Stimulated activated CD4-positive, alpha-beta T cell treated with anti-CD3 and anti-CD28 coated beads, Interleukin-4, amount 100 ng/mL, for 4 hours (primary cell): ENCODE data around the gene NXPH2.
"Not testable (repeated sequence)": the region's sequence is repeated elsewhere in the genome, so short reads cannot be mapped to it uniquely, and the experiment has no call there.

Experiments used
- DNase-seq, 2 experiments: peaks; one replicate each; pipeline ENCODE4 v3.0.0-alpha.2; 2020

Gene NXPH2

GRCh38 chr2:138752197-138752956, 27.8 kb downstream of the NXPH2 start:
- DNase-seq = no peak

DNA sequence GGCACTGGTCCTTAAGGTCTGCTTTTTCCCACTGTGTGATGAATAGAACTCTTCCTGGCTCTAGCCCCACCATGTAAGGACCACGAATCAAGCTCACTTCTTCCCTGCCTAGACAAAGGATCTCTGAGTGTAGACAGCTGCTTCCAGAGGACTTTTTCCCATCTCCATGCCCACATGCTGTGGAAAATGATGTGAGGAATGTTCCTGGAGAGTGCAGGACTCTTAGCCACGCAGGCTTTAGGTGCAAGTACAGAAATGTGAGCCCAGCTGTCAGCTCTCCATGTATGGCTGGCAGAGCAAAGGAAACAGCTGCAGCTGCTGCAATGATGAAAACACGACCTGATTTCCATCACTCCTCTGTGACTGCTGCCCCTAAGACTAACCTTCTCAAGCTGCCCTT, 35.5 kb downstream of the NXPH2 start:
- DNase-seq = no peak

DNA sequence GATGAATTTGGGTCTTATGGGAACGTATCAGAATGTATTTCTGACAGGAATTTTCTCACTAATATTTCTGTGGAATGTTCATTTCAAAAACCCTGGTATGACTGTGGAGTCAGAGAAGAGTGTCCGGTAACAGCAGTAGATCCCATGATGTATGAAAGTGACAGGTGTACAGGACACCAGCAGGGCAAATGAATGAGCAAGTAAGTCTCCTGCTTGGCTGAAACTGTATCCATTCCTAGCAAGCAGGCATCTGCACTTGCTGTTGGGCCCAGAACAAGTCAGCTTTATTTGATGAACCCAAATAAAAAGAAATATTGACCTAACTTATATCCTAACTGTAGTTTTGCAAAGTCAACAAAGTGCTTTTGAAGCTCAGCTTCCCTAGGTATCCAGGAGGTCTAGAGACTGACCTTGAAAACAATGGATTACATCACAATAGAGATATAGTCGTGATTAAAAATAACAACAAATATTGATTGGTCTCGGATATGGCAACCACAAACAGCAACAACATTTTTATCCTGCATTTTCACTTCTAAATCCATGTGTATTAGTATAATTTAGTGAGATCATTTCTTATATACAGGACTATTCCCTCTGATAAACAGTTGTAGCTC, 37.6 kb downstream of the NXPH2 start:
- no peak for DNase-seq

- DNase-seq = no peak
Measured at GRCh38 chr2:138741851-138742250, 38.3 kb downstream of the NXPH2 start.

DNA sequence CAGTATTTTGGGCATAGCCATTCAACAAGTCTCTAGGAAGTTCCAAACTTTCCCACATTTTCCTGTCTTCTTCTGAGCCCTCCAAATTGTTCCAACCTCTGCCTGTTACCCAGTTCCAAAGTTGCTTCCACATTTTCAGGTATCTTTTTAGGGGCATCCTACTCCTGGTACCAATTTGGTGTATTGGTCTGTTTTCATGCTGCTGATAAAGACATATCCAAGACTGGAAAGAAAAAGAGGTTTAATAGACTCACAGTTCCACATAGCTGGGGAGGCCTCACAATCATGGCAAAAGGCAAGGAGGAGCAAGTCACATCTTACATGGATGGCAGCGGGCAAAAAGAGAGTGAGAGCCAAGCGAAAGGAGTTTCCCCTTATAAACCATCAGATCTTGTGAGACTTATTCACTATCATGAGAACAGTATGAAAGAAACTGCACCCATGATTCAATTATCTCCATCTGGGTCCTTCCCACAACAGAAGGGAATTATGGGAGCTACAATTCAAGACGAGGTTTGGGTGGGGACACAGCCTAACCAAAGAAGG, 43.1 kb downstream of the NXPH2 start:
- DNase-seq = not testable (repeated sequence)

- no peak for DNase-seq
Measured at GRCh38 chr2:138732651-138733050, 47.5 kb downstream of the NXPH2 start.

DNA sequence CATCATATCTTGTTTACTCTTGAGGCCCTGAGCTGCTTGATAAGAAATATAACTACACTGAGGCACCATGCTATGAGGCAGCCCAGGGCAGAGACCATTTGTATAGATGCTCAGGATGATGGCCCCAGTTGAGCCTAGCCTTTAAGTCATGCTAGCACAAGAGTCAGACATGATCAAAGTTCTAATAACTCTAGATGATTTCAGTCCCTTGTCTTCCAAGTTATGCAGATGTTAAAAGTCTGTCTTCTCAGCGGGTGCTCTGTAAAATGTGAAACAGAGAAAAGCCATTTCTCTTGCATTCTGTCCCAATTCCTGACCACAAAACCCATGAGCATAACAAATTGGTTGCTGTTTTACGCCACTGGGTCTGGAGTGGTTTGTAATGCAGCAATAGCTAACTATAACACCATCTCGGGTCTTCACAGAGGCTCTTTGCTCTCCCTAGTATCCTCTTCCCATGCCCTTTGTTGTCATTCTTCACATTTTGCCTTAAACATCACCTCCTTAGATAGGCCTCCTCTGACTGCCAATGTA, 49.6 kb downstream of the NXPH2 start:
- DNase-seq = no peak

DNA sequence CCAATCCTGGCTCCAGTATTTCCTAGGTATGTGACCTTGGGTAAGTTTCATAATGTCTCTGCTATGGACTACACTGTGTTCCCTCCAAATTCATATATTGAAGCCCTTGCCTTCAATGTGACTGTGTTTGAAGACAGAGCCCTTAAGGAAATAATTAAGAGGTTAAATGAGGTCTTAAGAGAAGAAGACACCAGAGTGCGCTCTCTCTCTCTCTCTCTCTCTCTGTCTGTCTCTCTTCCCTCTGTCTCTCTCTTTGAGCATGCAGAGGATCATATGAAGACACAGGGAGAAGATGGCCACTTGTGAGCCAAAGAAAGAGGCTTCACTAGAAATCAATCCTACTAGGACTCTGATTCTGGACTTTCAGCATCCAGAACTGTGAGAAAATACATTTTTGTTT, 52.2 kb downstream of the NXPH2 start:
- DNase-seq = no peak

DNA sequence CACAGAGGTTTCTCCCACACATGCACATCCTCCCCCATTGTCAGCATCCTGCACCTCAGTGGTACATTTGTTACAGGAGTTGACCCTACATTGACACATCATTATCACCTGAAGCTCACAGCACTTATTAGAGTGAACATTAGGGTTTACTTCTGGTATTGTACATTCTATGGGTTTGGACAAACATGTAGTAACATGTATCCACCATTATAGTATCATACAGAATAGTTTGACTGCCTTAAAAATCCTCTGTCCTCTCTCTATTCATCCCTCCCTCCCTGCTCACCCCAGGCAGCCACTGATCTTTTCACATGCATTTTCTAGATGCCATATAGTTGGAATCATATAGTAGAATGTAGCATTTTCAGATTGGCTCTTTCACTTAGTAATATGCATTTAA, 53.5 kb downstream of the NXPH2 start:
- no peak for DNase-seq

GRCh38 chr2:138724729-138725459, 55.3 kb downstream of the NXPH2 start:
- DNase-seq = no peak

GRCh38 chr2:138724327-138724726, 55.9 kb downstream of the NXPH2 start:
- no peak for DNase-seq

- DNase-seq = no peak
Measured at GRCh38 chr2:138723196-138723987, 56.8 kb downstream of the NXPH2 start.

GRCh38 chr2:138722316-138722715, 57.9 kb downstream of the NXPH2 start:
- DNase-seq = no peak

- no peak for DNase-seq
Measured at GRCh38 chr2:138720035-138720838, 60.0 kb downstream of the NXPH2 start.

GRCh38 chr2:138718405-138718804, 61.8 kb downstream of the NXPH2 start:
- DNase-seq = no peak

DNA sequence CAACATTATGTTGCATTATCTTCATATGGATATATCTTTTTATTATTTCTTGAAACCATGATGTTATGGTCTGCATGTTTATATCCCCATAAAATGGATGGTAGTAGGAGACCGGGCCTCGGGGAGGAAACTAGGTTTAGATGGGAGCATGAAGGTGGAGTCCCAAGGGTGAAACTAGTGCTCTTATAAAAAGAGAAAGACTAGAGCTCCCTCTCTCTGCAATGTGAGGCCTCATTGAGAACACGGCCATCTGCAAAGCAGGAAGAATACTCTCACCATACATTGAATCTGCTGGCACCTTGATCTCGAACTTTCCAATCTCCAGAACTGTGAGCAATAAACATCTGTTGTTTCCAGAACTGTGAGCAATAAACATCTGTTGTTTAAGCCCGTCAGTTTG, 64.0 kb downstream of the NXPH2 start:
- DNase-seq = no peak

- no peak for DNase-seq
Measured at GRCh38 chr2:138713504-138713903, 66.7 kb downstream of the NXPH2 start.

DNA sequence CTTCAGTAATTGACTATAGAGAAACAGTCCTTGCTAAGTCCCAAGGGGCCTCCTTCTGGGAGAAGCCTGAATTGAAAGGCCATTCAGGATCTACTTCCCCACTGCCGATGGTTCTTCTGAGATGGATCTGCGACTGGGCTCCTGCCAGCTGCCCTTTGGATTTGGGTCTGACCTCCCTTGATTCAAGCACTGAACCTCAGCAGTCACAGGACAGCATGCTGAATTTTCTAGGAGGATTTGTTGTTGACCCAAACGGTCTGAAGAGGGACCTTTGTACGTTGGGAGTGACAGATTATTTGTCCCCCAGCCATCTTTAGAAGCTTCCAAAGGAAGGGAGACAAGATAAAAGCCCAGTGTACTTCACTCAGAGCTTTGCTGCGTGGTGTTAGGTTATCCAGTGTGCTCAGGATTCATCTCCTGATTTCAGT, 67.1 kb downstream of the NXPH2 start:
- no peak for DNase-seq

GRCh38 chr2:138712212-138712979, 67.8 kb downstream of the NXPH2 start:
- no peak for DNase-seq

- no peak for DNase-seq
Measured at GRCh38 chr2:138711812-138712211, 68.4 kb downstream of the NXPH2 start.

- DNase-seq = no peak
Measured at GRCh38 chr2:138708682-138709241, 71.4 kb downstream of the NXPH2 start.
